Measurements from ENCODE around the gene SETD2.

Gene SETD2

GRCh38 chr3:46993292-46993691 lies 170.6 kb downstream of the SETD2 start:
- no peaks in the 10 kb centered on the region for H3K79me2 ChIP-seq (ENCODE audit: insufficient read depth, low read length)
- TF ChIP-seq CTCF (IDR thresholded peaks at IDR 0.05; ENCODE audit: low read length) (no peak), EZH2 (IDR thresholded peaks at IDR 0.05; ENCODE audit: borderline replicate concordance, low read length) (no peak)
- no peaks in the 10 kb centered on the region for H4K20me1 ChIP-seq (ENCODE audit: insufficient read depth, low read length)
- no peaks in the 10 kb centered on the region for H3K9me2 ChIP-seq (ENCODE audit: low read depth, low read length)
- H3K36me3 ChIP-seq (ENCODE audit: insufficient read depth, low read length): peaks cover 4% of the 10 kb centered on the region; the same call in 1 of the 2 replicates
- no peak overlapping the region for H3K4me2 ChIP-seq (ENCODE audit: low read length)
- no peaks in the 10 kb centered on the region for H3F3A ChIP-seq (ENCODE audit: insufficient read depth, low read length)
- no peaks in the 10 kb centered on the region for H3K27me3 ChIP-seq (ENCODE audit: insufficient read depth, low read length)
- no peak overlapping the region for H3K27ac ChIP-seq (ENCODE audit: low read depth, low read length, poor library complexity, severe bottlenecking)
- no peak overlapping the region for H2AFZ ChIP-seq (ENCODE audit: low read length)
- H3K4me3 ChIP-seq (ENCODE audit: low read depth, low read length, poor library complexity, severe bottlenecking): no peak overlapping the region
- no peak overlapping the region for H3K9ac ChIP-seq (ENCODE audit: low read length)
- peaks cover 9% of the 10 kb centered on the region for H3K4me1 ChIP-seq (ENCODE audit: insufficient read depth, low read length, severe bottlenecking)
- no peaks in the 10 kb centered on the region for H3K9me3 ChIP-seq (ENCODE audit: low read length)

- H4K20me1 ChIP-seq (ENCODE audit: insufficient read depth, low read length): no peaks in the 10 kb centered on the region
- no peaks in the 10 kb centered on the region for H3K79me2 ChIP-seq (ENCODE audit: insufficient read depth, low read length)
- H3K4me1 ChIP-seq (ENCODE audit: insufficient read depth, low read length, severe bottlenecking): peaks cover 16% of the 10 kb centered on the region
- H3K27ac ChIP-seq (ENCODE audit: low read depth, low read length, poor library complexity, severe bottlenecking): no peak overlapping the region
- no peak overlapping the region for H3K4me2 ChIP-seq (ENCODE audit: low read length)
- H3K27me3 ChIP-seq (ENCODE audit: insufficient read depth, low read length): no peaks in the 10 kb centered on the region
- no peak overlapping the region for H3K4me3 ChIP-seq (ENCODE audit: low read depth, low read length, poor library complexity, severe bottlenecking)
- no peak for TF ChIP-seq CTCF (IDR thresholded peaks at IDR 0.05; ENCODE audit: low read length)
- no peak for TF ChIP-seq EZH2 (IDR thresholded peaks at IDR 0.05; ENCODE audit: borderline replicate concordance, low read length)
- H2AFZ ChIP-seq (ENCODE audit: low read length): no peak overlapping the region
- H3K9me3 ChIP-seq (ENCODE audit: low read length): no peaks in the 10 kb centered on the region
- no peak overlapping the region for H3K9ac ChIP-seq (ENCODE audit: low read length)
- no peaks in the 10 kb centered on the region for H3K9me2 ChIP-seq (ENCODE audit: low read depth, low read length)
- no peaks in the 10 kb centered on the region for H3F3A ChIP-seq (ENCODE audit: insufficient read depth, low read length)
- H3K36me3 ChIP-seq (ENCODE audit: insufficient read depth, low read length): peaks cover 4% of the 10 kb centered on the region; the same call in 1 of the 2 replicates
Observed at GRCh38 chr3:46992231-46992630, 171.7 kb downstream of the SETD2 start.

- H3K36me3 ChIP-seq (ENCODE audit: insufficient read depth, low read length): peaks cover 4% of the 10 kb centered on the region; the same call in 1 of the 2 replicates
- H3K27me3 ChIP-seq (ENCODE audit: insufficient read depth, low read length): no peaks in the 10 kb centered on the region
- H3K9me2 ChIP-seq (ENCODE audit: low read depth, low read length): no peaks in the 10 kb centered on the region
- no peak overlapping the region for H2AFZ ChIP-seq (ENCODE audit: low read length)
- H3F3A ChIP-seq (ENCODE audit: insufficient read depth, low read length): no peaks in the 10 kb centered on the region
- TF ChIP-seq EZH2 (IDR thresholded peaks at IDR 0.05; ENCODE audit: borderline replicate concordance, low read length) (no peak), CTCF (IDR thresholded peaks at IDR 0.05; ENCODE audit: low read length) (no peak)
- no peaks in the 10 kb centered on the region for H3K79me2 ChIP-seq (ENCODE audit: insufficient read depth, low read length)
- no peak overlapping the region for H3K4me3 ChIP-seq (ENCODE audit: low read depth, low read length, poor library complexity, severe bottlenecking)
- H3K9me3 ChIP-seq (ENCODE audit: low read length): no peaks in the 10 kb centered on the region
- peaks cover 23% of the 10 kb centered on the region for H3K4me1 ChIP-seq (ENCODE audit: insufficient read depth, low read length, severe bottlenecking)
- no peak overlapping the region for H3K9ac ChIP-seq (ENCODE audit: low read length)
- no peaks in the 10 kb centered on the region for H4K20me1 ChIP-seq (ENCODE audit: insufficient read depth, low read length)
- no peak overlapping the region for H3K27ac ChIP-seq (ENCODE audit: low read depth, low read length, poor library complexity, severe bottlenecking)
- H3K4me2 ChIP-seq (ENCODE audit: low read length): no peak overlapping the region
Observed at GRCh38 chr3:46991406-46992165, 172.3 kb downstream of the SETD2 start.

All from OCI-LY1 (cell line).